Measurements from ENCODE around the gene UBALD2. TPM values are rescaled to one million over a fixed set of nuclear protein-coding genes. Genes with fewer than 3 reads are reported as not detected.
"Not testable (repeated sequence)": the region's sequence is repeated elsewhere in the genome, so short reads cannot be mapped to it uniquely, and the experiment has no call there.

The UBALD2 gene
- polyA plus RNA-seq, 1 donor (not counting 4 experiments of a cell fraction or from before 2014, with no cell fraction given) = 33.9 TPM

DNA sequence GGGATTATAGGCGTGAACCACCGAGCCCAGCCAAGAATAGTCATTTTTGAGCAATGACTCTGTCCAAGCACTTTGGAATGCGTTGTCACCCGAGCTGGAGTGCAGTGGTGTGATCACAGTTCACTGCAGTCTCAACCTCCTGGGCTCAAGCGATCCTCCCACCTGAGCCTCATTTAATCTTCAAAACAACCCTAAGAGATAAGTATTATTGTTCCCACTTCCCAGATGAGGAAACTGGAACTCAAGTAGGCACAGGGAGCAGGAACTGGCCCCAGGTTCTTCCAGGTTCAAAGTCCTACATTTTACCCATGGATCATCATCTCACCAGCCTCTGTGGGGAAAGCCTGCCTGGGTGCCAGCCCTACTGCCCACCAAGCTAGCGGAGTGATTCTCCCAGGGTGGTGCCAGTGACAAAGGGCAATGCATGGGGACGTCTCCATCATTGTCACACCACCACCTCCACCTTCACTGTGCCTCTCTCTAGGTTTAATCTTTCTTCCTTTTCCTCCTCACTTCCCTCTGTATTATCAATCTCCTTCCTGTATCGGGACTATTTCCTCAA lies 13.6 kb upstream of the UBALD2 start:
- DNase-seq (ENCODE audit: low read depth, low spot score) (no peak), FAIRE-seq (no peak)
- no peak overlapping the region for H3K4me2 ChIP-seq (ENCODE audit: control insufficient read depth, extremely low read depth, insufficient read depth, low read depth, low read length)
- no peaks in the 10 kb centered on the region for H3K9me3 ChIP-seq (ENCODE audit: control insufficient read depth, low read depth, low read length)
- H3K4me1 ChIP-seq (ENCODE audit: control insufficient read depth, extremely low read depth, insufficient read depth, low read length) = peaks cover 12% of the 10 kb centered on the region
- H3K9ac ChIP-seq (ENCODE audit: control insufficient read depth, extremely low read depth, insufficient read depth, low read length) = no peak overlapping the region
- no peak overlapping the region for H3K27ac ChIP-seq (ENCODE audit: control insufficient read depth, insufficient read depth, low read length)
- dilution Hi-C loops (cut with MboI; ENCODE audit: extremely low pct_ligation_motif_present, low sequenced_read_pairs) = no loop called here
- no peaks in the 10 kb centered on the region for H3K79me2 ChIP-seq (ENCODE audit: control insufficient read depth, insufficient read depth, low read length)
- H3K9me1 ChIP-seq (ENCODE audit: control insufficient read depth, extremely low read depth, insufficient read depth, low read length) = no peaks in the 10 kb centered on the region
- H2AFZ ChIP-seq (ENCODE audit: control insufficient read depth, low read length) = no peak overlapping the region
- no peak for TF ChIP-seq EZH2 (IDR thresholded peaks at IDR 0.05; ENCODE audit: low read length)
- TF ChIP-seq, protein P1, sequence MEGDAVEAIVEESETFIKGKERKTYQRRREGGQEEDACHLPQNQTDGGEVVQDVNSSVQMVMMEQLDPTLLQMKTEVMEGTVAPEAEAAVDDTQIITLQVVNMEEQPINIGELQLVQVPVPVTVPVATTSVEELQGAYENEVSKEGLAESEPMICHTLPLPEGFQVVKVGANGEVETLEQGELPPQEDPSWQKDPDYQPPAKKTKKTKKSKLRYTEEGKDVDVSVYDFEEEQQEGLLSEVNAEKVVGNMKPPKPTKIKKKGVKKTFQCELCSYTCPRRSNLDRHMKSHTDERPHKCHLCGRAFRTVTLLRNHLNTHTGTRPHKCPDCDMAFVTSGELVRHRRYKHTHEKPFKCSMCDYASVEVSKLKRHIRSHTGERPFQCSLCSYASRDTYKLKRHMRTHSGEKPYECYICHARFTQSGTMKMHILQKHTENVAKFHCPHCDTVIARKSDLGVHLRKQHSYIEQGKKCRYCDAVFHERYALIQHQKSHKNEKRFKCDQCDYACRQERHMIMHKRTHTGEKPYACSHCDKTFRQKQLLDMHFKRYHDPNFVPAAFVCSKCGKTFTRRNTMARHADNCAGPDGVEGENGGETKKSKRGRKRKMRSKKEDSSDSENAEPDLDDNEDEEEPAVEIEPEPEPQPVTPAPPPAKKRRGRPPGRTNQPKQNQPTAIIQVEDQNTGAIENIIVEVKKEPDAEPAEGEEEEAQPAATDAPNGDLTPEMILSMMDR (optimal IDR thresholded peaks at IDR 0.05 in 1 of 3, IDR thresholded peaks at IDR 0.05 in 1 of 3, conservative IDR thresholded peaks at IDR 0.05 in 1 of 3; ENCODE audit: extremely low read depth in 1 of 3, insufficient read depth in 2 of 3, low read length in 3 of 3) = no peak
- H4K20me1 ChIP-seq (ENCODE audit: control insufficient read depth, extremely low read depth, insufficient read depth, low read length) = no peaks in the 10 kb centered on the region
- H3K36me3 ChIP-seq (ENCODE audit: control insufficient read depth in 2 of 2, extremely low read depth in 1 of 2, insufficient read depth in 2 of 2, low read length in 2 of 2) = no peaks in the 10 kb centered on the region
- H3K4me3 ChIP-seq (ENCODE audit: control insufficient read depth in 2 of 3, extremely low read depth in 1 of 3, insufficient read depth in 2 of 3, low read depth in 1 of 3, low read length in 3 of 3) = no peak overlapping the region
- no peaks in the 10 kb centered on the region for H3K27me3 ChIP-seq (ENCODE audit: control insufficient read depth, extremely low read depth, insufficient read depth, low read length)

DNA sequence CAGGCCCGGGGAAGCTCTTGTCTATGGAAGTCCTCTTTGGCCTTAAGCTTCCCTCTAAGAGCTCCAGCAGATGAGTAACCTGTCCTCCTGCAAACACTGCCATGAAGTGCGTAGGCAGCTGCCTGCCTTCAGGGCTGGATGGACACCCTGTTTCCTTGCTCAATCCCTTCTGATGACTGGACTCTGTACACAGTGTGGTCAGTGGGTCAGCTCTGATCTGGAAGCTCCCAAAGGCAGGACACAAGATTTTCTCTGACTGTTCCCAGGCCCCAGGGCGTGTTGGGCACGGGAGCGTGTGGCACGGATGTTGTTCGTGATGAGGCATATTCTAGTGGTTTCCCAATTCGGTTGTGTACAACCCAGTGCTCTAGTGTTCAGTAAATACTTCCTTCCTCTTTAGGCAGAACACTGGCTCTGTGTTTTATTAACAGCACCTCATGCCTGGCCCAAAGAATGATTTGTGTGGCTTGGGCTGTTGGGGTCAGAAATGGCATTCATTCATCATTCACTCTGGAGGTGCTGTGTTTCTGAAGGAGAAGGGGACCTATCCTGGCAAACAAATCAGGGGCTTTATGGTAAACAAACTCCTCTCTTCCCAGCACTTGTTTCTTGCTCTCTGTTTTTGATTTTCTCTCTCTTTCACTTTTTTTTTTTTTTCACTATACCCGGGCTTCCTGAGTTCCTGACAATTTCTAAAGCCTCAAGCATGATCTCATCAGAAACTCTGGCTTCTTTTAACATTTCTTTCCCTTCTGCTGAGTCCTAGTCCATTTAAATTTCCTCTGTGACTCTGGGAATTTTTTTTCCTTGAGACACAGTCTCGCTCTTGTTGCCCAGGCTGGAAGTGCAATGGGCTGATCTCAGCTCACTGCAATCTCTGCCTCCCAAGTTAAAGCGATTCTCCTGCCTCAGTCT lies 12.9 kb upstream of the UBALD2 start:
- dilution Hi-C loops (cut with MboI; ENCODE audit: extremely low pct_ligation_motif_present, low sequenced_read_pairs) = no loop called here
- Histone ChIP-seq H4K20me1 (ENCODE audit: control insufficient read depth, extremely low read depth, insufficient read depth, low read length) (no peaks in the 10 kb centered on the region), H2AFZ (ENCODE audit: control insufficient read depth, low read length) (no peak overlapping the region), H3K9me1 (ENCODE audit: control insufficient read depth, extremely low read depth, insufficient read depth, low read length) (no peaks in the 10 kb centered on the region), H3K36me3 (ENCODE audit: control insufficient read depth in 2 of 2, extremely low read depth in 1 of 2, insufficient read depth in 2 of 2, low read length in 2 of 2) (no peaks in the 10 kb centered on the region), H3K9ac (ENCODE audit: control insufficient read depth, extremely low read depth, insufficient read depth, low read length) (no peak overlapping the region), H3K4me3 (ENCODE audit: control insufficient read depth in 2 of 3, extremely low read depth in 1 of 3, insufficient read depth in 2 of 3, low read depth in 1 of 3, low read length in 3 of 3) (no peak overlapping the region), H3K27ac (ENCODE audit: control insufficient read depth, insufficient read depth, low read length) (no peak overlapping the region), H3K27me3 (ENCODE audit: control insufficient read depth, extremely low read depth, insufficient read depth, low read length) (no peaks in the 10 kb centered on the region), H3K4me1 (ENCODE audit: control insufficient read depth, extremely low read depth, insufficient read depth, low read length) (peaks cover 12% of the 10 kb centered on the region), H3K4me2 (ENCODE audit: control insufficient read depth, extremely low read depth, insufficient read depth, low read depth, low read length) (peak overlapping the region; percentile 35), H3K79me2 (ENCODE audit: control insufficient read depth, insufficient read depth, low read length) (no peaks in the 10 kb centered on the region), H3K9me3 (ENCODE audit: control insufficient read depth, low read depth, low read length) (no peaks in the 10 kb centered on the region)
- no peak for DNase-seq (ENCODE audit: low read depth, low spot score)
- TF ChIP-seq, protein P1 (optimal IDR thresholded peaks at IDR 0.05 in 1 of 3, IDR thresholded peaks at IDR 0.05 in 1 of 3, conservative IDR thresholded peaks at IDR 0.05 in 1 of 3; ENCODE audit: extremely low read depth in 1 of 3, insufficient read depth in 2 of 3, low read length in 3 of 3) = no peak
- TF ChIP-seq EZH2 (IDR thresholded peaks at IDR 0.05; ENCODE audit: low read length) = no peak
- no peak for FAIRE-seq

DNA sequence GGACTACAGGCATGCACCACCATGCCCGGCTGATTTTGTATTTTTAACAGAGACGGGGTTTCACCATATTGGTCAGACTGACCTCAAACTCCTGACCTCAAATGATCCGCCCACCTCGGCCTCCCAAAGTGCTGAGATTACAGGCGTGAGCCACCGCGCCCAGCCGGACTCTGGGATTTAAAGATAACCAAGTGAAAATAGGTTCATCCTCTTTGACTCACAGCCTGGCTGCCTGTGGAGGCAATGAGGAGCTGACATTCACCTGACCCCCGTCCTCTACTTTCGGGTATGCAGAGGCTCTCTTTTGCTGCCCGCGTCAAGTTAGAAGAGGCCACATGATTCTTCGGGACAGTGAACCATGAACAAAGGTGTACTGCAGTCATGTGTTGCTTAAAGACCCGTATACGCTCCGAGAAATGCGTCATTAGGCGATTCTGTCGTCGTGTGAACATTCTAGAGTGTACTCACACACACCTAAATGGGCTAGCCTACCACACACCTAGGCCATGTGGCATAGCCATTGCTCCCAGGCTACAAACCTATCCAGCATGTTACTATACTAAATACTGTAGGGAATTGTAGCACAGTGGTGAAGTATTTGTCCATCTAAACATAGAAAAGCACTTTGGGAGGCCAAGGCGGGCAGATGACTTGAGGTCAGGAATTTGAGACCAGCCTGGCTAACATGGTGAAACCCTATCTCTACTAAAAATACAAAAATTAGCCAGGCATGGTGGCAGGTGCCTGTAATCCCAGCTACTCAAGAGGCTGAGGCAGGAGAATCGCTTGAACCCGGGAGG lies 12.0 kb upstream of the UBALD2 start:
- FAIRE-seq; H3K36me3 ChIP-seq (ENCODE audit: control insufficient read depth in 2 of 2, extremely low read depth in 1 of 2, insufficient read depth in 2 of 2, low read length in 2 of 2); H4K20me1 ChIP-seq (ENCODE audit: control insufficient read depth, extremely low read depth, insufficient read depth, low read length); H3K9ac ChIP-seq (ENCODE audit: control insufficient read depth, extremely low read depth, insufficient read depth, low read length); H3K79me2 ChIP-seq (ENCODE audit: control insufficient read depth, insufficient read depth, low read length); dilution Hi-C loops (cut with MboI; ENCODE audit: extremely low pct_ligation_motif_present, low sequenced_read_pairs); H3K27ac ChIP-seq (ENCODE audit: control insufficient read depth, insufficient read depth, low read length); H3K9me3 ChIP-seq (ENCODE audit: control insufficient read depth, low read depth, low read length); H3K4me3 ChIP-seq (ENCODE audit: control insufficient read depth in 2 of 3, extremely low read depth in 1 of 3, insufficient read depth in 2 of 3, low read depth in 1 of 3, low read length in 3 of 3); H3K9me1 ChIP-seq (ENCODE audit: control insufficient read depth, extremely low read depth, insufficient read depth, low read length); DNase-seq (ENCODE audit: low read depth, low spot score); H3K27me3 ChIP-seq (ENCODE audit: control insufficient read depth, extremely low read depth, insufficient read depth, low read length); H2AFZ ChIP-seq (ENCODE audit: control insufficient read depth, low read length); H3K4me2 ChIP-seq (ENCODE audit: control insufficient read depth, extremely low read depth, insufficient read depth, low read depth, low read length): not testable (repeated sequence)
- H3K4me1 ChIP-seq (ENCODE audit: control insufficient read depth, extremely low read depth, insufficient read depth, low read length) = peaks cover 12% of the 10 kb centered on the region

All from keratinocyte (primary cell).